HuH-7.5 (cell line): Measurements from ENCODE around the gene NANS.
"Not testable (repeated sequence)": the region's sequence is repeated elsewhere in the genome, so short reads cannot be mapped to it uniquely, and the experiment has no call there.

ENCODE experiments used
- DNase-seq: peaks from one replicate; pipeline ENCODE4 v3.0.0; 2011; ENCODE audit warnings: low spot score

NANS gene, protein sequence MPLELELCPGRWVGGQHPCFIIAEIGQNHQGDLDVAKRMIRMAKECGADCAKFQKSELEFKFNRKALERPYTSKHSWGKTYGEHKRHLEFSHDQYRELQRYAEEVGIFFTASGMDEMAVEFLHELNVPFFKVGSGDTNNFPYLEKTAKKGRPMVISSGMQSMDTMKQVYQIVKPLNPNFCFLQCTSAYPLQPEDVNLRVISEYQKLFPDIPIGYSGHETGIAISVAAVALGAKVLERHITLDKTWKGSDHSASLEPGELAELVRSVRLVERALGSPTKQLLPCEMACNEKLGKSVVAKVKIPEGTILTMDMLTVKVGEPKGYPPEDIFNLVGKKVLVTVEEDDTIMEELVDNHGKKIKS

DNA sequence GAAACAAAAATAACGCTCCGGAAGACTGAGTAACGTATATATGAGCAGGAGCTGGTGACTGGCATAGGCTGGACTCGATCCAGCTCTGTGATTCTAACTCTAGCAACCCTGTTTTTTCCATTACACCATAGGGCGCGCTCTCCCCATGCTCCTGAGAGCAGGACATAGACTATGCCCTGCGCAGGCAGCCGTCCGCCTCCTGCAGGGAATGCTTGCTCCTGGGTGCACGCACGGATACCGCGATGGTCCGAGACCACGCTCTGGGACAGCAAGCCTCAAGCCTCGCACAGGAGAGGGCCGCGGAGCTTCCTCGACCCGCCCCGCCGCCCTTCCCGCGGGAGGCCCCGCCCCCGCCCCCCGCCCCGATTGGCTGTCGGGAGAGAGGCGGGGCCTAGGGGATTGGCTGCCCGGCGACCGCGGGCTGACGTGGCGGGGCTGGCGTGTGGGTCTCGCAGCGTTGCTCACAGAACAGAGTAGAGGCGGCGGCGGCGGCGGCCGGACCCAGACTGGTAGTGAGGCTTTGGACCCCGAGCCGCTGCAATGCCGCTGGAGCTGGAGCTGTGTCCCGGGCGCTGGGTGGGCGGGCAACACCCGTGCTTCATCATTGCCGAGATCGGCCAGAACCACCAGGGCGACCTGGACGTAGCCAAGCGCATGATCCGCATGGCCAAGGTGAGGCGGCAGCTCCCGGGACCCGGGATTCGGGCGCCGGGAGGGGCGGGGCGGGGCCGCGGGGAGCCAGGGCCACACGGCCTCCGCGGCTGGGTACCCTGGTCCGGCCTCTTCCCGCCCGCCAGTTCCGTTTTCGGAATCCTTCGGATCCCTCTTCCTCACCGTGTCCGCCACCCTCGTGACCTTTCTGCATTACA is at the start of gene NANS:
Gene NANS (plus strand): TSS at position 464 of the 869 bp plus-strand sequence. CDS start 77 bp downstream, at position 541.
- DNase-seq = peak; percentile 82

GRCh38 chr9:98007251-98007928 is 49.1 kb upstream of the NANS start:
- no peak for DNase-seq

DNA sequence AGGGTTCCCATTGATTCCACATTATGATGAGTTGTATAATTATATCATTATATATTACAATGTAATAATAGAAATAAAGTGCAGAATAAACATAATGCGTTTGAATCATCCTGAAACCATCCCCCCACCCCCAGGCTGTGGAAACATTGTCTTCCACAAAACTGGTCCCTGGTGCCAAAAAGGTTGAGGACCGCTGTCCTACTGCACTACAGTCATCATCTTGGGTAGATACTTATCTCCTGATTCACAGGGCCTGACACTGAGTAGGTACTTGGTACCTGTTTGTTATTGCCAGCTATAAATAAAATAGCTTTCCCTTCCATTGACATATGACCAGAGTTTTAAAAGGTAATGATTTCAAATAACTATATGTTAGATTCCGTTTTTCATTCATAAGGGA is 47.8 kb upstream of the NANS start:
- no peak for DNase-seq

- DNase-seq = no peak
Observed at GRCh38 chr9:98009437-98009836, 47.1 kb upstream of the NANS start.

DNA sequence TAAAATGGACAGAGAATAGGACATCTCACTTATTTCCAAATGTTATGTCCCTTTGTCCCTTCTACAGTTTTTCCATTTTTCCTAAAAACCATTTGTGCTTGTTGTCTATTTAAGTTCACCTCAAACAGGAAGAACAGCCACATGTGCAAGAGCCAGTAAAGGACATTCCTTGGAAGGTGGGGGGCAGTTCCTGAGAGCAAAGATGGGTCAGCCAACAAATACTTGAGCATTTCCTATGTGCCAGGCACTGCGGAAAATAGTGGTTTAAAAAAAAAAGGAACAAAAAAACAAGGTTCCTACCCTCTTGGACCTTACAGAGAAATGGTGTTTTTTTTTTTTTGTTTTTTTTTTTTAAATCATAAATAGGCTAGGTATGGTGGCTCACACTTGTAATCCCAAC is 46.6 kb upstream of the NANS start:
- no peak for DNase-seq

DNA sequence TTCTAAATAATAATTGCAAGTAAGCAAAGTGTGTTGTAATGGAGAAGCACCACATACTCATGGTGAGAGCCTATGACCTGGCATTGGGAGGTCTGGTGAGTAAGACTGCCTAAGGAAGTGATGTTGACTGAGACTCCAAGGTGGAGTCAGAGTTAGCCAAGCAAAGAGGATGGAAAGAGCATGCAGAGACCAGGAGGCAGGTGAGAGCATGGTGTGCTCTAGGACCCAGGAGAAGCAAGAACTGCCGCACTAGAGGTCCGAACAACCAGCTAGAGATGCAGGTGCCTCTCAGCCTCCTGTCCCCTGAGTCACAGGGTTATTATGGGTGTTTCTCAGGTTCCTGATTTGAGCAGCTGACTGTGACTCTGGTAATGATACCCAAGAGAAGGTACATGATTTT is 46.1 kb upstream of the NANS start:
- no peak for DNase-seq

DNA sequence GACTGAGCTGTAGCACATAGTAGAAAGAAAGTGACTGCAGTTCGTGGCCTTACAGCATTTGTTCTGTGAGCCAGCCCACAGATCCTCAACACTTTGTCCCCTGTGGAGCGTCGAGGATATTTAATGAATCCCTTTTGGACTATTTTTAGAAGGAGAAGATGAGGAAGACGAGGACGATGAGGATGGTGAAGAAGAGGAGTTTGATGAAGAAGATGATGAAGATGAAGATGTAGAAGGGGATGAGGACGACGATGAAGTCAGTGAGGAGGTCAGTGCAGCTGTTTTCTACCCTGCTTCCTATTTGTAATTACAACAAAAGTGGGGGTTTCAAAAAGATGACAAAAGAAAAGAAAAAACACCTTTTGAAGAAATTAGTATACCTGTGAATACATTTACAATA is 45.4 kb upstream of the NANS start:
- DNase-seq = no peak

DNA sequence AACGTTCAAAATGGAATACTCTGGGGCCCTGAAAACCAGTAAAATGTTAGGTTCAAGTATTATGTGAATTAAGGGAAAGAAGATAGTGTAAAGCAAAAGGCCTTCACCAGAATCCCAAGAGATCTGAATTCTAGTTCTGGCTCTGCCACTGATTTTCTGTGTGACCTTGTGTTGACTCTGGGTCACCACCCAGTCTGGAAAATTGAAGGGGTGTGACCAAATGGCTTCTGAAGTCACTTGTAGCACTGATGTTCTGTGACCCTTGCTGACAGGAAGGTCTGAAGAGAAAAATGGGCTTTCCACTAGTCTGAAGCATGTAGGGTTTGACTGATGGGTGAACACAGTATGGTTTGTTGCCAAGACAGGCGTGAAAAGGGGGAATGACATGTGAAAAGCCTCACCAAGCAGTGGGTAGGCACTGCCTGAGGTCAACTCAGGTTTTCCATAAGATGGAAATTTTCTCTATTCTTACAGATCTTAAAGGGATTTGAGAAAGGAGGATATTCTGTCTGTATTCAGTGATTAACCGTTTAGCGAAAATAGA is 40.3 kb upstream of the NANS start:
- DNase-seq = no peak

DNA sequence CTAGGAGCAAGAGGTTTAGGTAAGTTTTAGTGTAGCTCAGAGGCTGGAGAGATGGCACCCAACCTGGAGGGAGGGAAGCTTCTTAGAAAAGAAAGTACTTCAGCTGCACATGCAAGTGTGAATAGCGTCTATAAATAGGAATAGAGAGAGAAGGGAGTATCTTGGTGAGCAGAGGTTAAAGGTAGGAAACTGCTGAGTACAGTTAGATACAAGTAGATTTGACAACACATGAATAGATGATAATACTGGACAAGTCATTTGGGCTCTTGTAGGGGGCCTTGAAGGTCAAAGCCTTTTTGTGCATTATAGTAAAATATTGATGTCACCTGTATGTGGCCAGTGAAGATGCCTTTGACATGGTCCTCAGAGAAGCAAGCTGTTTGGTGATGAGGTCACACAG is 39.2 kb upstream of the NANS start:
- DNase-seq = no peak

- no peak for DNase-seq
Observed at GRCh38 chr9:98018347-98018746, 38.2 kb upstream of the NANS start.

DNA sequence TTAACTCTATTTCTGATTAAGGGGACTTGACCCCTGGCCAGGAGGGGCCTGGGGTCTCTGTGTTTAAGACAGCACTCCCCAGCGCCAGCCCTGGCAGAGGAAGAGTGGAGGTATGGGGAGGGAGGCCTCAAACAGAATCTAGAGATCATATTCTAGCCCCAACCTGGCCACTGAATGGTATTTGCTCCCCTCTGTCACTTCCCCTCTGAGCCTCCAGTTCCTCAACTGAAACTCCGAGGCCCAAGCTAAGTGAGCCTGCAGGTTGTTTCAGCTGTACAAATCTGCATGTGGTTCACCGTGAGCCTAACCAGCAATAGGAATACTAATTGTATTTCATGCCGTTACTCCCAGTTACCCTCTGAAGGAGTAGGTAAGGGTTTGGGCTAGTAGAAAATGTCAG is 37.4 kb upstream of the NANS start:
- DNase-seq = no peak

GRCh38 chr9:98019869-98020268 is 36.7 kb upstream of the NANS start:
- DNase-seq = not testable (repeated sequence)

DNA sequence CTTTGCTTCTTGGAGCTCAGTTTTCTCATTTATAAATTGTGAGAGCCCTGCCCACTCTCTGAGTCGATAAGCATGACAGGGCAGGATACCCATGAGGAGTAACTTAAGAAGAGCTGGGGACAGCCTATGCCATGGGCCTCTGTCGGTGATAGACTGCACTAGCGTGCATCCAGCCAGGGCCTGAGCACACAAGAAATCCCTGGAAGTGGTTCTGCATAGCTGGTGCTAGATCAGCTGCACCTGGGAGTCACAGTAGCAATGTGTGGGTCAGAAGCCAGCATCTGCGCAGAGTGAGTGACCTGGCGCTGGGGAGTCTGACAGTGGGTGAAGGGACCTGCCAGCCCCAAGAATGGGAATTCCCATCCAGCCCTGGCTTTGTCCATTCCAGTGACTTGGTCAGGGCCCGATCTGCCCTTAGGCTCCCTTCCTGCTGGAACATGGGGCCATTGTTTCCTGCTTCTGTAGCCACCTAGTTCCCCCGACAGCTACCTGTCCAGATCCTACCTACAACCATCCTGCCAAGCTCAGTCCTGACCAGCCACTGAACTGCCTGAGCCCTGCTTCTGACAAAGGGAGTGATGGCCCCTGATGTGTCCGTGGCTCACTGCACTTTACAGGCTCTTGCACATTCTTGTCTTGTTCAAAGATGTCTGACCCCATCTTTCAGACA is 35.9 kb upstream of the NANS start:
- no peak for DNase-seq

DNA sequence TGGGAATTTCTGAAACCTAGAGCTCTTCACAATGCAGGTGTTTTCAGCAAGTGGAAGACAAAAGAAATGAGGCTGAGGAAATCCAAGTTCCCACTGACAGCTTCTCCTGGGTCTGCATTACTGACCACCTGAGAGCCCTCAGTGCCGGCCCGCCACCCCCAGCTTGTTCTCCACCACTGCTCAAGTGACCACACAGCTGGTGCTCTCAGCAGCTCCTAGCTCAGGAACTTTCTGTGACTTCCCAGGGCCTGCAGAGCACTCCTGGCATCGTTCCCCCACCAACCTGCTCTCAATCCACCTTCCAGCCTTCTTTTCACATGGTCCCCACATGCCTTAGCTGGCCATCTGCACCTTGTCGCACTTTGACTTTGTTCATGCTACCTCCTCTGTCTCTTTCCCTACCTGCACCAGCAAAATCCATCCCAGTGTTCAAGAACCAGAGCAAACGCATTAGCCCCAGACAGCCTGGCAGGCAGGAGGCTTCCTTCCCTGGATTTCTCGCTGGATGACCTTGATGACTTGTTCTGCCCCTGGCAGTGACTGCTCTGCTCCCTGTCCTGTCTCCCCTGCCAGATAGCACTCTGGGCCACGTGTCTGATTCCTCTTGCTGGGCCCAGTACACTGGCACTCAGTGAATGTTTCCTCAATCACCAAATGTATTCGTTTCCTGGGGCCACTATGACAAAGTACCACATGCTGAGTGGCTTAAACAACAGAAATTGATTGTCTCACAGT is 35.1 kb upstream of the NANS start:
- no peak for DNase-seq

DNA sequence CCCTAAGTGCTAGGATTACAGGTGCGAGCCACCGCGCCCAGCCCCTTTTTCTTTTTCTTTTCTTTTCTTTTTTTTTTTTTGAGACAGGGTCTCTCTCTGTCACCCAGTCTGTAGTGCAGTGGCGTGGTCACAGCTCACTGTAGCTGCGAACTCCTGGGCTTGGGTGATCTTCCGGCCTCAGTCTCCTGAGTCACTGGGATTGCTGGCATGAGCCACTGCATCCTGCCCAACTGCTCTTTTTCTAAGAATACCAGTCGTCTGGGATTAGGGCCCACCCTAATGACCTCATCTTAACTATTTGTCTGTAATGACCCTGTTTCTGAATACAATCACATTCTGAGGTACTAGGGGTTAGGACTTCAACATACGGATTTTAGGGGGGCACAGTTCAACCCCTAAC is 34.1 kb upstream of the NANS start:
- no peak for DNase-seq

GRCh38 chr9:98024702-98025101 is 31.8 kb upstream of the NANS start:
- no peak for DNase-seq

DNA sequence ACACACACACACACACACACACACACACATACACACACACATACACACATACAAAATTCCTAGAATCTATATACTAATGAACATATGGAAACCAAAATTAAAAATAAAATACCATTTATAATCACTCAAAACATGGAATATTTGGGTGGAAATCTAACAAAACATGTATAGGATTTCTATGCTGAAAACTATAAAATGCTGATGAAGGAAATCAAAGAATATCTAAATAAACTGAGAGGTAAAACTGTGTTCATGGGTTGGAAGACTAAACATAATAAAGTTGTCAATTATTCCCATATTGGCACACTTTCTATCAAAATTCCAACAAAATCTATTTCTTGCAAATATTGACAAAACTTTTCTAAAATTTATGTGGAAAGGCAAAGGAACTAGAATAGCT is 25.4 kb upstream of the NANS start:
- DNase-seq = no peak

DNA sequence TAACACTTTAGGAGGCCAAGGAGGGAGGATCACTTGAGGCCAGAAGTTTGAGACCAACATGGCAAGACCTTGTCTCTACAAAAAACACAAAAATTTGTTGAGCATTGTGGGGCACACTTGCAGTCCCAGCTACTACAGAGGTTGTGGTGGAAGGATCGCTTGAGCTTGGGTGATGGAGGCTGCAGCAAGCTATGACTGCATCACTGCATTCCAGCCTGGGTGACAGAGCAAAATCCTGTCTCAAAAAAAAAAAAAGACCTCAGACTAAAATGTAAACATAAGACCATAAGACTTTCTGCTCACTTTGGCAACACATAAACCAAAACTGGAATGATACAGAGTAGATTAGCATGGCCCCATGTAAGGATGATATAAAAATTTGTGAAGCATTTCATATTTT is 24.6 kb upstream of the NANS start:
- DNase-seq = no peak

DNA sequence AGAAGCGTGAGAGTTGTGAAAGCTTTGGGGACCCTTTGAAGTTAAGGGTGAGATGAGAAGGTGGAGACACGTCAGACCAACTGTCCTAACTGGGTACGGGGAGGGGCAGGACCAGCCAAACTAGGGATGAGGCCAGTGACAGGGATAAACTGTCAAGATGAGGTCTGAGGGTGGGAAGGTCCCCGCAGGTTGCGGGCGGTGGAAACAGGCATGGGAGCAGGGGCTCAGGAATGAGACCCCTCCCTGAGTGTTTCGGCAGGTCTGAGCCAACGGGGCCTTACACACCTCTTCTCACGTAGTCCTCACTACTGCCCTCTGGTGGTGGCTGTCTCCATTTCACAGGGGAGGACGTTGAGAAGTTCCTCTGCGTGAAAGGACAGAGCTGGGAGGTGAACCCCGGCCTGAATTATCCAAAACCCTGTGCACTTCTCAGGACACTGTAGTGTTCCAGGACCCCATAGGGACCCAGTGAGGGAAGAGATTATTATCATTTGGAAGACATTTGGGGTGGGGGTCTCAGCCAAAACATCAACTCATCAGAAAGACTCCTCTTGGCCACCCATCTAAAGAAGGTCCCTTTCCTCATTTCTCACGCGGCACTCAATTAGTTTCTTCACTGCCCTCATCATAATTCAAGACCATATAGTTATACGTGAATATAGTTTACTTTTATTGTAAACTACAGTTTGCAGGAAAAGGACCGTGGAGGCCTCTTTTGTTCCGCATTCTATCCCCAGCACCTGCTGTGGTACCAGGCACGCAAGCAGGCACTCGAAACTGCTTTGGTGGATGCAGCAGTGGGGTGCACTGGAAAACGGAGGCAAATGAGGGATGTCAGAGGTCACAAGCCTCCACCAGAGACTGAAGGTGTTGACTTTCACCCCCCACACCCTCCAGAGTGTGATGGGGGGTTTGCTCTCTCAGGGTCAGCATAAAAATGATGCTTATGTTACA is 21.7 kb upstream of the NANS start:
- DNase-seq = peak; percentile 70

DNA sequence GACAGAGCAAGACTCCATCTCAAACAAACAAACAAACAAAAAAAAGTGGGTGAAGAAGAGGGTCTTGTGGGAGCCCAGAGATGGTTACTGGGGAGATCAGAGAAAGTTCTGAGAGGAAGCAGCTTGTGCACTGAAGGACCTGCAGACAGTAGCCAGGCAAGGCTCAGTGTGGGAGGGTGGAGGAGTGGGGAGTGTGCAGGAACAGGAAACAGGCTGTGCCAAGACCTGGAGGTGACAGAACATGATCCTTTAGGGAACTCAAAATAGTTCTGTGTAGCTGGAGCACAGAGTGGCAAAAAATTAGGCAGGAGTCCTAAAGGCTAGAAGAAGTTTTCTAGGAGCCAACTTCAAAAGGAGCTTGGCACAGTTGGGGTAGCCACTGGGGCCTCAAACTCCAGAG is 19.2 kb upstream of the NANS start:
- no peak for DNase-seq
